NCI-H345 treated with DMSO at 0.1 percent for 48 hours (cell line): Measurements from ENCODE around the gene ZNF649.

Experiments used
- DNase-seq: peaks from one replicate; lab custom pipeline; 2025; ENCODE audit not compliant: unreplicated experiment; lab: John Stamatoyannopoulos, UW

The ZNF649 gene

GRCh38 chr19:51887522-51888498 is 17.0 kb downstream of the ZNF649 start, which contains the start of gene ZNF577:
ZNF577 (minus strand) TSS chr19:51887951; CDS start chr19:51880382, 7,569 bp downstream.
- DNase-seq = no peak

DNA sequence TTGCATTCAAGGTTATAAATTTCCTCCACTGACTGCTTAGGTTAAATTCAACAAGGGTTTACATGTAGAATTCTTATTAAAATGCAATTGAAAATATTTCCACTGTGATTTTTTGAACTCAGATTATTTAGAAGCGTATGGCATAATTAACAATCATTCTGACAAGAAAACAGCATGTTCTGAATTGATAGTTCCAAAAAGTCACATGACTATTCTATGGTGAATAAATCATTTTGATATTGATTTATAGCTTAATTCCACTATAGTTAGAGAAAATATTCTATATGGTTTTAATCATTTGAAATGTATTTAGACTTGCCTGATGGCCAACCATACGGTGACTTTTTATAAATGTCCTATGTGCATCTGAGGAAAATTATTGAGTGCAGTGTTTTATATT is 20.1 kb downstream of the ZNF649 start:
- no peak for DNase-seq

DNA sequence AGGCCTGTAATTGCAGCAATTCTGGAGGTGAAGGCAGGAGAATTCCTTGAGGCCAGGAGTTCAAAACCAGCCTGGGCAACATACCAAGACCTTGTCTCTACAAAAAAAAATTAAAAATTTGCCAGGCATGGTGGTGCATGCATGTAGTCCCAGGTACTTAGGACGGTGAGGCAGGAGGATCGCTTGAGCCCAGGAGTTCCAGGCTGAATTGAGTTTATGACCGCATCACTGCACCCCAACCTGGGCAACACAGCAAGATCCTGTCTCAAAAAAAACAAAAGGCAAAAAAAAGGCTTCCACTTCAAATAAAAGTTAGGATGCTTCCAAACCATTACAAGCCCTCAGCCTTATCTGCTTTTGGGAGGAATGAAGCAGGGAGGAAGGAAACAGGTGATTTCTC is 22.3 kb downstream of the ZNF649 start:
- DNase-seq = no peak

DNA sequence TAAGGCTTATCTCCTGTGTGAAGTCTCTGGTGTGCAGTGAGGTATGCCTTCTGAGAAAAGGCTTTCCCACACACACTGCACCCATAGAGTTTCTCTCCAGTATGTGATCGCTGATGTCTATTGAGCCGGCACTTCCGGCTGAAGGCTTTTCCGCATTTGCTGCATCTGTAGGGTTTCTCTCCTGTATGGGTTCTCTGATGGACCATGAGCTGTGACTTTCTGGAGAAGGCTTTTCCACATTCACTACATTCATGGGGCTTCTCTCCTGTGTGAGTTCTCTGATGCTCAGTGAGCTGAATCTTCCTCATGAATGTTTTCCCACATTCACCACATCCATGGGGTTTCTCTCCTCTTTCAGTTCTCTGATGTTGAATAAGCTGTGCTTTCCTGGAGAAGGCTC is 31.7 kb downstream of the ZNF649 start:
- no peak for DNase-seq

GRCh38 chr19:51861870-51862622 is 42.8 kb downstream of the ZNF649 start:
- no peak for DNase-seq
